ENCODE data around the gene SH3YL1. TPM values are rescaled to one million over a fixed set of nuclear protein-coding genes. Genes with fewer than 3 reads are reported as not detected.

SH3YL1 gene
- total and polyA plus RNA-seq, 9 donors, result 35.3 to 117 (median 53.1) TPM

GRCh38 chr2:260507-261161, 3.2 kb downstream of the SH3YL1 start:
- DNase-seq, result no peak
- 66 to 82% (median 77%) methylated on average over 6 of the region's 6 CpGs for WGBS, 3 donors
- Histone ChIP-seq H3K36me3 (no peaks in the 10 kb centered on the region), H3K4me1 (ENCODE audit: insufficient read depth) (peaks cover 4% of the 10 kb centered on the region), H3K4me3 (no peak overlapping the region), H3K27me3 (no peaks in the 10 kb centered on the region), H3K27ac (no peak overlapping the region), H3K9me3 (no peaks in the 10 kb centered on the region)
- TF ChIP-seq CTCF (IDR thresholded peaks at IDR 0.05) (no peak), EP300 (IDR thresholded peaks at IDR 0.05) (no peak), POLR2A (IDR thresholded peaks at IDR 0.05) (no peak)
- intact Hi-C loops (cut with DNase I), result no loop called here

GRCh38 chr2:259789-260331, 4.0 kb downstream of the SH3YL1 start:
- Histone ChIP-seq H3K4me3 (no peak overlapping the region), H3K4me1 (ENCODE audit: insufficient read depth) (peaks cover 3% of the 10 kb centered on the region), H3K36me3 (no peaks in the 10 kb centered on the region), H3K27me3 (no peaks in the 10 kb centered on the region), H3K27ac (no peak overlapping the region), H3K9me3 (no peaks in the 10 kb centered on the region)
- no peak for DNase-seq
- WGBS, 3 donors, result 96 to 98% (median 98%) methylated on average over 2 of the region's 2 CpGs
- TF ChIP-seq POLR2A (IDR thresholded peaks at IDR 0.05) (no peak), EP300 (IDR thresholded peaks at IDR 0.05) (no peak), CTCF (IDR thresholded peaks at IDR 0.05) (no peak)
- intact Hi-C loops (cut with DNase I), result no loop called here

GRCh38 chr2:258933-259332, 4.9 kb downstream of the SH3YL1 start:
- Histone ChIP-seq H3K36me3 (no peaks in the 10 kb centered on the region), H3K4me3 (no peak overlapping the region), H3K9me3 (no peaks in the 10 kb centered on the region), H3K4me1 (ENCODE audit: insufficient read depth) (peaks cover 3% of the 10 kb centered on the region), H3K27me3 (no peaks in the 10 kb centered on the region), H3K27ac (no peak overlapping the region)
- no peak for TF ChIP-seq POLR2A (IDR thresholded peaks at IDR 0.05)
- no peak for TF ChIP-seq EP300 (IDR thresholded peaks at IDR 0.05)
- no peak for TF ChIP-seq CTCF (IDR thresholded peaks at IDR 0.05)
- intact Hi-C loops (cut with DNase I), result no loop called here
- 95 to 98% (median 96%) methylated on average over 3 of the region's 3 CpGs for WGBS, 3 donors
- DNase-seq, result no peak

GRCh38 chr2:257842-258241, 6.0 kb downstream of the SH3YL1 start:
- Histone ChIP-seq H3K4me3 (no peak overlapping the region), H3K27ac (no peak overlapping the region), H3K27me3 (no peaks in the 10 kb centered on the region), H3K4me1 (ENCODE audit: insufficient read depth) (no peaks in the 10 kb centered on the region), H3K9me3 (no peaks in the 10 kb centered on the region), H3K36me3 (no peaks in the 10 kb centered on the region)
- no peak for TF ChIP-seq EP300 (IDR thresholded peaks at IDR 0.05)
- no peak for TF ChIP-seq CTCF (IDR thresholded peaks at IDR 0.05)
- TF ChIP-seq POLR2A (IDR thresholded peaks at IDR 0.05), result no peak
- DNase-seq, result no peak
- WGBS, 3 donors, result 93 to 98% (median 96%) methylated on average over 2 of the region's 2 CpGs
- intact Hi-C loops (cut with DNase I), result no loop called here

Measured in ovary (tissue), 9 donors.